PC-9 (cell line): Measurements from ENCODE around the gene IGFLR1. TPM values are rescaled to one million over a fixed set of nuclear protein-coding genes. Genes with fewer than 3 reads are reported as not detected.

ENCODE experiments used
- BruUV-seq: library from RNA; stranded (reverse); fragments of 400-500 nt; replicated peaks from 2 replicates; lab custom pipeline; 2021; lab: Mats Ljungman, UMichigan
- CTCF ChIA-PET: fragments of 300-600 bp; sonication (Branson Sonifier 250); formaldehyde crosslinking; loops from one replicate; lab custom pipeline; 2022; ENCODE audit warnings: antibody characterized with exemption; lab: Charles Lee
- POLR2A ChIA-PET: fragments of 300-600 bp; sonication (Branson Sonifier 250); formaldehyde crosslinking; loops from one replicate; lab custom pipeline; 2022; ENCODE audit warnings: antibody characterized with exemption; ENCODE audit not compliant: unreplicated experiment; lab: Charles Lee
- DNase-seq, 2 experiments: peaks; one replicate each; pipeline versions ENCODE4 v3.0.0 to v3.0.0-alpha.2; 2015 to 2022; ENCODE audit warnings: mixed read lengths in 1 of 2
- H2AFZ ChIP-seq: fragments of 200-600 bp; sonication (generic); 2 replicates; pipeline ENCODE4 v1.8.1; 2017; ENCODE audit warnings: antibody characterized with exemption
- H3F3A ChIP-seq: fragments of 200-600 bp; sonication (generic); 2 replicates; pipeline ENCODE4 v1.8.1; 2017; ENCODE audit warnings: antibody characterized with exemption, mild to moderate bottlenecking, low read depth; ENCODE audit not compliant: insufficient read depth
- H3K27ac ChIP-seq: fragments of 200-600 bp; sonication (generic); 2 replicates; pipeline ENCODE4 v1.6.1; 2016; ENCODE audit warnings: mixed run types
- H3K27me3 ChIP-seq: fragments of 200-600 bp; sonication (generic); 2 replicates; pipeline ENCODE4 v1.6.1; 2016; ENCODE audit warnings: low read depth, mixed run types; ENCODE audit not compliant: insufficient read depth
- H3K36me3 ChIP-seq: fragments of 200-600 bp; sonication (generic); 2 replicates; pipeline ENCODE4 v1.6.1; 2016; ENCODE audit warnings: low read depth, mixed run types
- H3K4me1 ChIP-seq: fragments of 200-600 bp; sonication (generic); replicated peaks from 2 replicates; pipeline ENCODE4 v1.6.1; 2016; ENCODE audit warnings: mixed run types; ENCODE audit not compliant: insufficient read depth
- H3K4me2 ChIP-seq: fragments of 200-600 bp; sonication (generic); 2 replicates; pipeline ENCODE4 v1.6.1; 2017; ENCODE audit warnings: mixed run types
- H3K4me3 ChIP-seq: fragments of 200-600 bp; sonication (generic); 2 replicates; pipeline ENCODE4 v1.6.1; 2016; ENCODE audit warnings: mixed run types
- H3K79me2 ChIP-seq: fragments of 200-600 bp; sonication (generic); 2 replicates; pipeline ENCODE4 v1.6.1; 2017; ENCODE audit warnings: low read depth, mixed run types
- H3K9me2 ChIP-seq: fragments of 200-600 bp; sonication (generic); 2 replicates; pipeline ENCODE4 v1.8.1; 2017; ENCODE audit warnings: mild to moderate bottlenecking; ENCODE audit not compliant: insufficient read depth
- H3K9me3 ChIP-seq: fragments of 200-600 bp; sonication (generic); 2 replicates; pipeline ENCODE4 v1.8.1; 2016; ENCODE audit warnings: low read depth; ENCODE audit not compliant: insufficient read depth
- H4K20me1 ChIP-seq: fragments of 200-600 bp; sonication (generic); 2 replicates; pipeline ENCODE4 v1.8.1; 2017; ENCODE audit not compliant: insufficient read depth
- EZH2 ChIP-seq: fragments of 200-600 bp; sonication (generic); IDR thresholded peaks from 2 replicates; pipeline ENCODE4 v1.8.0; 2017; ENCODE audit warnings: antibody characterized with exemption, low read depth
- intact Hi-C: fragments of 100-400 bp; cut with micrococcal nuclease; formaldehyde crosslinking; loops from one replicate; pipeline ENCODE4 v1.10.0; 2022; ENCODE audit not compliant: unreplicated experiment
- total RNA-seq: library from RNA; stranded (reverse); gene quantifications from 2 replicates; pipeline ENCODE4 v1.2.3, GENCODE V29; 2021
- TF ChIP-seq, protein P1 (sequence below): fragments of 200-600 bp; sonication (generic); conservative IDR thresholded peaks from 2 replicates; pipeline ENCODE4 v1.6.1; 2017; ENCODE audit warnings: mixed run types, antibody characterized with exemption, mild to moderate bottlenecking, moderate library complexity

IGFLR1 gene
- total RNA-seq, 1 experiment from 2014 or later, result 9.7 TPM

DNA sequence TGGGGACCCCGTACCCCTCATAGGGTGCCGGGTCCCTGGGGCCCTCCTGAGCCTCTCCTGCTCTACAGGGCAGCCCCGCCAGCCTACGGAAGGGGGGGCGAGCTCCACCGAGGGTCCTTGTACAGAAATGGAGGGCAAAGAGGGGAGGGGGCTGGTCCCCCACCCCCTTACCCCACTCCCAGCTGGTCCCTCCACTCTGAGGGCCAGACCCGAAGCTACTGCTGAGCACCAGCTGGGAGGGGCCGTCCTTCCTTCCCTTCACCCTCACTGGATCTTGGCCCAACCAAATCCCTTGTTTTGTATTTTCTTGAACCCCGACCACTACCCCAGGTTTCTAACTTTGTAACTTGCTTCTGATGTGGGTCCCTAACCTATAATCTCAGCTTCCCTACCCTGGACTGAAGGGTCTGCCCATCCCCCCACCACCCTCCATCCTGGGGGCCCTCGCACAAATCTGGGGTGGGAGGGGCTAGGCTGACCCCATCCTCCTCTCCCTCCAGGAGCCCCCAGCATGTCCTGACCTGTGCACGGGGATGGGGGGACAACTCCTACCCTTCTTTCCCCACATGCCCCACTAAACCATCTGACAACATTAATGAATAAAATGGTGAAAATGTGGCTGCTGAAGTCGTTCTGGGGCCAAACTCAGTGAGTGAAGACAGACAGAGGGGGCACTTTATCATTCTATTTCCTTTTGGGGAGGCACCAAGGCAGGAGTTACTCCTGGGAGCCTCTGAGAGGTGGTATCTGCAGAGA is 46.1 kb upstream of the IGFLR1 start:
- TF ChIP-seq EZH2, result no peak
- TF ChIP-seq, protein P1, sequence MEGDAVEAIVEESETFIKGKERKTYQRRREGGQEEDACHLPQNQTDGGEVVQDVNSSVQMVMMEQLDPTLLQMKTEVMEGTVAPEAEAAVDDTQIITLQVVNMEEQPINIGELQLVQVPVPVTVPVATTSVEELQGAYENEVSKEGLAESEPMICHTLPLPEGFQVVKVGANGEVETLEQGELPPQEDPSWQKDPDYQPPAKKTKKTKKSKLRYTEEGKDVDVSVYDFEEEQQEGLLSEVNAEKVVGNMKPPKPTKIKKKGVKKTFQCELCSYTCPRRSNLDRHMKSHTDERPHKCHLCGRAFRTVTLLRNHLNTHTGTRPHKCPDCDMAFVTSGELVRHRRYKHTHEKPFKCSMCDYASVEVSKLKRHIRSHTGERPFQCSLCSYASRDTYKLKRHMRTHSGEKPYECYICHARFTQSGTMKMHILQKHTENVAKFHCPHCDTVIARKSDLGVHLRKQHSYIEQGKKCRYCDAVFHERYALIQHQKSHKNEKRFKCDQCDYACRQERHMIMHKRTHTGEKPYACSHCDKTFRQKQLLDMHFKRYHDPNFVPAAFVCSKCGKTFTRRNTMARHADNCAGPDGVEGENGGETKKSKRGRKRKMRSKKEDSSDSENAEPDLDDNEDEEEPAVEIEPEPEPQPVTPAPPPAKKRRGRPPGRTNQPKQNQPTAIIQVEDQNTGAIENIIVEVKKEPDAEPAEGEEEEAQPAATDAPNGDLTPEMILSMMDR, result no peak
- Histone ChIP-seq H3K9me3 (no peaks in the 10 kb centered on the region), H3K9me2 (no peaks in the 10 kb centered on the region), H3K4me1 (no peaks in the 10 kb centered on the region), H3K36me3 (no peaks in the 10 kb centered on the region), H3K27me3 (peaks cover 15% of the 10 kb centered on the region), H3K4me2 (no peak overlapping the region), H3K79me2 (no peaks in the 10 kb centered on the region), H2AFZ (no peak overlapping the region), H3K4me3 (no peak overlapping the region), H4K20me1 (no peaks in the 10 kb centered on the region), H3K27ac (no peak overlapping the region), H3F3A (no peaks in the 10 kb centered on the region)
- intact Hi-C loops, result no loop called here
- no TSS peak for BruUV-seq
- no peak for DNase-seq
- POLR2A ChIA-PET, result interaction anchor here (0.6 kb wide), 1 partner anchor 534 kb away, joined by 6 read pairs; no protein-coding TSS in a partner anchor
- CTCF ChIA-PET, result no interaction called here

DNA sequence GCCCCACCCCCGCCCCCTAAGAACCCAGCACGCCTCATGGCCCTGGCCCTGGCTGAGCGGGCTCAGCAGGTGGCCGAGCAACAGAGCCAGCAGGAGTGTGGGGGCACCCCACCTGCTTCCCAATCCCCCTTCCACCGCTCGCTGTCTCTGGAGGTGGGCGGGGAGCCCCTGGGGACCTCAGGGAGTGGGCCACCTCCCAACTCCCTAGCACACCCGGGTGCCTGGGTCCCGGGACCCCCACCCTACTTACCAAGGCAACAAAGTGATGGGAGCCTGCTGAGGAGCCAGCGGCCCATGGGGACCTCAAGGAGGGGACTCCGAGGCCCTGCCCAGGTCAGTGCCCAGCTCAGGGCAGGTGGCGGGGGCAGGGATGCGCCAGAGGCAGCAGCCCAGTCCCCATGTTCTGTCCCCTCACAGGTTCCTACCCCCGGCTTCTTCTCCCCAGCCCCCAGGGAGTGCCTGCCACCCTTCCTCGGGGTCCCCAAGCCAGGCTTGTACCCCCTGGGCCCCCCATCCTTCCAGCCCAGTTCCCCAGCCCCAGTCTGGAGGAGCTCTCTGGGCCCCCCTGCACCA is 45.1 kb upstream of the IGFLR1 start:
- POLR2A ChIA-PET, result no interaction called here

DNA sequence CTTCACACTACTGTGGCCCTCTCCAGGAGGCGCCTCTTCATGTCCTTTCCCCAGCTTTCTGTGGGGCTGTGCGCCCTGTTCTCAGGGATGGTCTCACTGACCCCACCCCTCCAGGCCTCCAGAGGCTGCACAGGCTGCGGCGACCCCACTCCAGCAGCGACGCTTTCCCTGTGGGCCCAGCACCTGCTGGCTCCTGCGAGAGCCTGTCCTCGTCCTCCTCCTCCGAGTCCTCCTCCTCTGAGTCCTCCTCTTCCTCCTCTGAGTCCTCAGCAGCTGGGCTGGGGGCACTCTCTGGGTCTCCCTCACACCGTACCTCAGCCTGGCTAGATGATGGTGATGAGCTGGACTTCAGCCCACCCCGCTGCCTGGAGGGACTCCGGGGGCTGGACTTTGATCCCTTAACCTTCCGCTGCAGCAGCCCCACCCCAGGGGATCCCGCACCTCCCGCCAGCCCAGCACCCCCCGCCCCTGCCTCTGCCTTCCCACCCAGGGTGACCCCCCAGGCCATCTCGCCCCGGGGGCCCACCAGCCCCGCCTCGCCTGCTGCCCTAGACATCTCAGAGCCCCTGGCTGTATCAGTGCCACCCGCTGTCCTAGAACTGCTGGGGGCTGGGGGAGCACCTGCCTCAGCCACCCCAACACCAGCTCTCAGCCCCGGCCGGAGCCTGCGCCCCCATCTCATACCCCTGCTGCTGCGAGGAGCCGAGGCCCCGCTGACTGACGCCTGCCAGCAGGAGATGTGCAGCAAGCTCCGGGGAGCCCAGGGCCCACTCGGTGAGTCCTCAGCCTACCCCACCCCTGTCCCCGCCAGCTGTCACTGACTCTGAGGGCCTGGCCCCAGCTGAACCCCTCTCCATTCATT is 44.3 kb upstream of the IGFLR1 start:
- no peak for DNase-seq
- no peaks in the 10 kb centered on the region for H3K36me3 ChIP-seq
- H3K9me2 ChIP-seq, result no peaks in the 10 kb centered on the region
- H3K79me2 ChIP-seq, result no peaks in the 10 kb centered on the region
- H3F3A ChIP-seq, result 0 out of 2 replicates have a peak, but pooled peaks cover 4% of the 10 kb centered on the region
- no peak overlapping the region for H3K4me3 ChIP-seq
- CTCF ChIA-PET, result no interaction called here
- no peaks in the 10 kb centered on the region for H3K9me3 ChIP-seq
- H4K20me1 ChIP-seq, result no peaks in the 10 kb centered on the region
- H3K4me1 ChIP-seq, result no peaks in the 10 kb centered on the region
- H3K27me3 ChIP-seq, result peaks cover 15% of the 10 kb centered on the region
- POLR2A ChIA-PET, result no interaction called here
- TF ChIP-seq EZH2, result no peak
- TF ChIP-seq, protein P1, result no peak
- no peak overlapping the region for H3K4me2 ChIP-seq
- intact Hi-C loops, result no loop called here
- no TSS peak for BruUV-seq
- H3K27ac ChIP-seq, result no peak overlapping the region
- no peak overlapping the region for H2AFZ ChIP-seq

More for the DNA sequence above, 45.1 kb upstream of the IGFLR1 start:
- H3K4me3 ChIP-seq, result no peak overlapping the region
- peaks cover 15% of the 10 kb centered on the region for H3K27me3 ChIP-seq
- CTCF ChIA-PET, result no interaction called here
- no peaks in the 10 kb centered on the region for H3K4me1 ChIP-seq
- 0 out of 2 replicates have a peak, but pooled peaks cover 4% of the 10 kb centered on the region for H3F3A ChIP-seq
- no peaks in the 10 kb centered on the region for H4K20me1 ChIP-seq
- H3K36me3 ChIP-seq, result no peaks in the 10 kb centered on the region
- no peaks in the 10 kb centered on the region for H3K9me2 ChIP-seq
- DNase-seq, result no peak
- H2AFZ ChIP-seq, result no peak overlapping the region
- H3K27ac ChIP-seq, result no peak overlapping the region
- intact Hi-C loops, result no loop called here
- TF ChIP-seq, protein P1, result no peak
- TF ChIP-seq EZH2, result no peak
- H3K4me2 ChIP-seq, result no peak overlapping the region
- BruUV-seq, result no TSS peak
- H3K9me3 ChIP-seq, result no peaks in the 10 kb centered on the region
- no peaks in the 10 kb centered on the region for H3K79me2 ChIP-seq
